H1 (cell line): ENCODE measurements around the gene PRKAR2B. TPM values are rescaled to one million over a fixed set of nuclear protein-coding genes. Genes with fewer than 3 reads are reported as not detected.
A peak's percentile ranks its signal among the peaks of the same experiment; 100 is the strongest.

Experiments
- CTCF ChIA-PET: fragments of 300-600 bp; sonication (Branson Sonifier 250); formaldehyde crosslinking; loops from one replicate; lab custom pipeline; 2021; ENCODE audit not compliant: partially characterized antibody; lab: Charles Lee
- POLR2A ChIA-PET: fragments of 300-600 bp; sonication (Branson Sonifier 250); formaldehyde crosslinking; loops from one replicate; lab custom pipeline; 2021; ENCODE audit warnings: inconsistent platforms; ENCODE audit not compliant: partially characterized antibody; lab: Charles Lee
- DNase-seq, 2 experiments: peaks; one replicate each; pipeline versions ENCODE4 v3.0.0 to v3.0.0-alpha.2; 2010 to 2022; ENCODE audit warnings: low spot score in 2 of 2, low read depth in 1 of 2, mixed read lengths in 1 of 2
- FAIRE-seq: peaks from 2 replicates; lab custom pipeline; 2011; peaks lifted over from hg19 to GRCh38; lab: Jason Lieb, UNC
- H2AFZ ChIP-seq: 2 replicates; pipeline ENCODE4 v1.8.1; 2012; ENCODE audit warnings: low read length, inconsistent platforms
- H2AK5ac ChIP-seq: 2 replicates; pipeline ENCODE4 v1.6.1; 2013; ENCODE audit warnings: low read depth, low read length
- H2BK120ac ChIP-seq: replicated peaks from 2 replicates; pipeline ENCODE3; 2013; ENCODE audit warnings: low read depth, low read length, inconsistent platforms
- H2BK12ac ChIP-seq: 2 replicates; pipeline ENCODE4 v1.6.1; 2013; ENCODE audit warnings: low read depth, low read length
- H2BK15ac ChIP-seq: 2 replicates; pipeline ENCODE4 v1.6.1; 2013; ENCODE audit warnings: low read length
- H2BK20ac ChIP-seq: 2 replicates; pipeline ENCODE4 v1.6.1; 2013; ENCODE audit warnings: low read length
- H2BK5ac ChIP-seq: 2 replicates; pipeline ENCODE4 v1.6.1; 2013; ENCODE audit warnings: low read depth, low read length
- H3K14ac ChIP-seq: 2 replicates; pipeline ENCODE4 v1.6.1; 2013; ENCODE audit warnings: inconsistent platforms; ENCODE audit not compliant: insufficient read length
- H3K18ac ChIP-seq: 2 replicates; pipeline ENCODE4 v1.6.1; 2013; ENCODE audit warnings: low read length; ENCODE audit errors: extremely low read depth
- H3K23ac ChIP-seq: 2 replicates; pipeline ENCODE4 v1.6.1; 2013; ENCODE audit warnings: inconsistent platforms; ENCODE audit not compliant: insufficient read length
- H3K23me2 ChIP-seq: 2 replicates; pipeline ENCODE4 v1.6.1; 2013; ENCODE audit warnings: low read depth, low read length
- H3K27ac ChIP-seq: 2 replicates; pipeline ENCODE4 v1.6.1; 2011; ENCODE audit warnings: low read depth, low read length, inconsistent platforms
- H3K27me3 ChIP-seq, 4 experiments: replicated peaks in 1 of 4; 1 replicate in 1 of 4; 2 replicates in 3 of 4; pipeline versions ENCODE4 v1.6.1 to v1.8.1; 2011 to 2013; ENCODE audit warnings: low read length in 3 of 4, mild to moderate bottlenecking in 3 of 4, inconsistent platforms in 2 of 4, mixed read lengths in 2 of 4, moderate library complexity in 1 of 4; ENCODE audit not compliant: control insufficient read depth in 3 of 4, insufficient read depth in 3 of 4; ENCODE audit errors: extremely low read depth in 1 of 4
- H3K36me3 ChIP-seq, 4 experiments: 2 replicates each; pipeline versions ENCODE4 v1.6.1 to v1.8.1; 2011 to 2013; ENCODE audit warnings: mild to moderate bottlenecking in 4 of 4, low read length in 3 of 4, moderate library complexity in 2 of 4, control low read depth in 1 of 4, inconsistent platforms in 1 of 4; ENCODE audit not compliant: insufficient read depth in 4 of 4, control insufficient read depth in 2 of 4
- H3K4ac ChIP-seq: replicated peaks from 2 replicates; pipeline ENCODE3; 2013; ENCODE audit warnings: low read length, low read depth, mixed read lengths, inconsistent platforms; ENCODE audit not compliant: insufficient read length
- H3K4me1 ChIP-seq, 4 experiments: replicated peaks in 1 of 4; 1 replicate in 1 of 4; 2 replicates in 3 of 4; pipeline versions ENCODE4 v1.6.1 to v1.8.1; 2011 to 2013; ENCODE audit warnings: low read length in 3 of 4, inconsistent platforms in 2 of 4, mixed read lengths in 1 of 4; ENCODE audit not compliant: insufficient read depth in 4 of 4, control insufficient read depth in 3 of 4
- H3K4me2 ChIP-seq, 2 experiments: 2 replicates each; pipeline versions ENCODE4 v1.6.1 to v1.8.1; 2011 to 2013; ENCODE audit warnings: low read depth in 2 of 2, low read length in 2 of 2, control low read depth in 1 of 2, inconsistent platforms in 1 of 2, mild to moderate bottlenecking in 1 of 2; ENCODE audit not compliant: insufficient read depth in 1 of 2
- H3K4me3 ChIP-seq, 4 experiments: fragments of 200-600, 300-600 bp in 1 of 4; sonication (generic), shearing (Covaris generic), sonication (Bioruptor Twin) in 1 of 4; 2 replicates each; pipeline versions ENCODE4 v1.5.1 to v1.8.1; 2011 to 2016; ENCODE audit warnings: low read length in 4 of 4, low read depth in 3 of 4, control low read depth in 2 of 4, inconsistent platforms in 2 of 4, mild to moderate bottlenecking in 2 of 4, mixed read lengths in 1 of 4, moderate library complexity in 1 of 4; ENCODE audit not compliant: insufficient read depth in 2 of 4; ENCODE audit errors: extremely low read depth in 1 of 4
- H3K56ac ChIP-seq: replicated peaks from 2 replicates; pipeline ENCODE3; 2013; ENCODE audit warnings: low read depth, mild to moderate bottlenecking, mixed read lengths, low read length, inconsistent platforms; ENCODE audit not compliant: insufficient read length
- H3K79me1 ChIP-seq: 2 replicates; pipeline ENCODE4 v1.6.1; 2013; ENCODE audit warnings: low read depth, low read length, control low read depth
- H3K79me2 ChIP-seq, 2 experiments: 2 replicates each; pipeline versions ENCODE4 v1.6.1 to v1.8.1; 2012 to 2013; ENCODE audit warnings: low read length in 2 of 2, mild to moderate bottlenecking in 2 of 2, inconsistent platforms in 1 of 2; ENCODE audit not compliant: insufficient read depth in 2 of 2, control insufficient read depth in 1 of 2
- H3K9ac ChIP-seq, 4 experiments: replicated peaks in 1 of 4; 1 replicate in 1 of 4; 2 replicates in 3 of 4; pipeline versions ENCODE4 v1.6.1 to v1.8.1; 2011 to 2013; ENCODE audit warnings: low read depth in 3 of 4, low read length in 3 of 4, control low read depth in 2 of 4, mild to moderate bottlenecking in 2 of 4, moderate library complexity in 2 of 4, inconsistent platforms in 1 of 4; ENCODE audit errors: extremely low read depth in 1 of 4
- H3K9me3 ChIP-seq, 2 experiments: 2 replicates each; pipeline versions ENCODE4 v1.6.1 to v1.8.1; 2012 to 2013; ENCODE audit warnings: mild to moderate bottlenecking in 2 of 2, moderate library complexity in 2 of 2, control low read depth in 1 of 2, inconsistent platforms in 1 of 2, low read depth in 1 of 2, low read length in 1 of 2, mixed read lengths in 1 of 2; ENCODE audit not compliant: insufficient read depth in 2 of 2
- H4K20me1 ChIP-seq, 2 experiments: replicated peaks in 1 of 2; 2 replicates each; pipeline versions ENCODE3 to v1.8.1; 2011 to 2013; ENCODE audit warnings: inconsistent platforms in 2 of 2, low read length in 2 of 2, mild to moderate bottlenecking in 1 of 2; ENCODE audit not compliant: insufficient read depth in 2 of 2, control insufficient read depth in 1 of 2
- H4K5ac ChIP-seq: 2 replicates; pipeline ENCODE4 v1.6.1; 2013; ENCODE audit warnings: low read length, low read depth, mixed read lengths, inconsistent platforms; ENCODE audit not compliant: insufficient read length
- H4K8ac ChIP-seq: 2 replicates; pipeline ENCODE4 v1.8.0; 2013; ENCODE audit warnings: mild to moderate bottlenecking, moderate library complexity, low read length, inconsistent platforms; ENCODE audit not compliant: insufficient read depth; ENCODE audit errors: extremely low read depth
- H4K91ac ChIP-seq: replicated peaks from 2 replicates; pipeline ENCODE3; 2013; ENCODE audit warnings: low read length, mixed read lengths, inconsistent platforms; ENCODE audit not compliant: insufficient read length
- CHD1 ChIP-seq: IDR thresholded peaks from 2 replicates; pipeline ENCODE4 v1.6.1; 2012; ENCODE audit warnings: low read depth, low read length, improper control_type of control experiment
- CHD2 ChIP-seq: IDR thresholded peaks from 2 replicates; pipeline ENCODE4 v1.6.1; 2012; ENCODE audit warnings: low read length, improper control_type of control experiment
- EP300 ChIP-seq, 2 experiments: IDR thresholded peaks; 1 replicate in 1 of 2; 2 replicates in 1 of 2; pipeline ENCODE4 v1.6.1; 2011 to 2012; ENCODE audit warnings: low read depth in 2 of 2, low read length in 2 of 2, mild to moderate bottlenecking in 2 of 2, borderline replicate concordance in 1 of 2, inconsistent platforms in 1 of 2, moderate library complexity in 1 of 2
- GABPA ChIP-seq: IDR thresholded peaks from 2 replicates; pipeline ENCODE4 v1.6.1; 2011; ENCODE audit warnings: mild to moderate bottlenecking, low read length, moderate library complexity, borderline replicate concordance; ENCODE audit not compliant: insufficient read depth
- JUND ChIP-seq: IDR thresholded peaks from 2 replicates; pipeline ENCODE4 v1.6.1; 2011; ENCODE audit warnings: mild to moderate bottlenecking, improper control_type of control experiment, low read length
- NANOG ChIP-seq: IDR thresholded peaks from 2 replicates; pipeline ENCODE4 v1.6.1; 2011; ENCODE audit warnings: low read length, low read depth, mild to moderate bottlenecking, inconsistent platforms; ENCODE audit not compliant: insufficient read depth, poor library complexity, severe bottlenecking
- NRF1 ChIP-seq: IDR thresholded peaks from 2 replicates; pipeline ENCODE4 v1.6.1; 2011; ENCODE audit warnings: mild to moderate bottlenecking, low read depth, low read length, improper control_type of control experiment
- POLR2AphosphoS5 ChIP-seq: IDR thresholded peaks from 2 replicates; pipeline ENCODE4 v1.6.1; 2011; ENCODE audit warnings: low read depth, low read length
- RBBP5 ChIP-seq: IDR thresholded peaks from 2 replicates; pipeline ENCODE4 v1.7.1; 2012; ENCODE audit warnings: low read depth, mild to moderate bottlenecking, inconsistent platforms, low read length, moderate library complexity, borderline replicate concordance
- SP2 ChIP-seq: IDR thresholded peaks from 2 replicates; pipeline ENCODE4 v1.6.1; 2012; ENCODE audit warnings: mild to moderate bottlenecking, low read length, inconsistent platforms
- SUZ12 ChIP-seq: fragments of 200-600 bp; sonication (generic); IDR thresholded peaks from 2 replicates; pipeline ENCODE4 v1.6.1; 2012; ENCODE audit warnings: mild to moderate bottlenecking, inconsistent platforms, low read length, moderate library complexity, mixed read lengths
- TBP ChIP-seq: IDR thresholded peaks from 2 replicates; pipeline ENCODE4 v1.6.1; 2011; ENCODE audit warnings: low read depth, low read length, improper control_type of control experiment
- TEAD4 ChIP-seq: IDR thresholded peaks from 2 replicates; pipeline ENCODE4 v1.6.1; 2012; ENCODE audit warnings: low read depth, low read length, inconsistent platforms, mixed read lengths
- WGBS, 2 experiments: shearing (Covaris generic) in 1 of 2; methylation state at CpG; one replicate each; pipeline versions ENCODE4 v1.1.6 to v1.1.7; 2013 to 2015; ENCODE audit warnings: low lambda C conversion rate in 2 of 2, mixed read lengths in 2 of 2, inconsistent platforms in 1 of 2, low coverage in 1 of 2, missing lambda C conversion rate in 1 of 2; ENCODE audit not compliant: insufficient replicate concordance in 2 of 2, insufficient coverage in 1 of 2, insufficient read length in 1 of 2; ENCODE audit errors: extremely low coverage in 1 of 2, missing lambda C conversion rate in 1 of 2; 5-methylcytosine and 5-hydroxymethylcytosine counted together
- polyA plus RNA-seq, 7 experiments: library from polyadenylated mRNA; depleted of rRNA in 3 of 7; stranded (reverse) in 5 of 7; unstranded in 2 of 7; fragments of >200 nt in 5 of 7; fragments of 200-250 nt in 2 of 7; gene quantifications; 1 replicate in 5 of 7; 2 replicates in 1 of 7; 4 replicates in 1 of 7; pipeline versions ENCODE4 v1.2.1 to v1.2.3, GENCODE V29; 2011 to 2013; ENCODE audit warnings: missing spikeins in 2 of 7, mixed read lengths in 2 of 7
- total RNA-seq: library from RNA; stranded (reverse); fragmentation: NEBNext Ultra II Directional; extraction: Animal tissue kit (Norgen Biotek cat#: 25700); gene quantifications from 2 replicates; pipeline ENCODE4 v1.2.1, GENCODE V29; 2021

The PRKAR2B gene
- total and polyA plus RNA-seq, 2 of the 8 experiments (the other 6 are each of a cell fraction or from before 2014, with no cell fraction given): 10.4 to 37.0 TPM

DNA sequence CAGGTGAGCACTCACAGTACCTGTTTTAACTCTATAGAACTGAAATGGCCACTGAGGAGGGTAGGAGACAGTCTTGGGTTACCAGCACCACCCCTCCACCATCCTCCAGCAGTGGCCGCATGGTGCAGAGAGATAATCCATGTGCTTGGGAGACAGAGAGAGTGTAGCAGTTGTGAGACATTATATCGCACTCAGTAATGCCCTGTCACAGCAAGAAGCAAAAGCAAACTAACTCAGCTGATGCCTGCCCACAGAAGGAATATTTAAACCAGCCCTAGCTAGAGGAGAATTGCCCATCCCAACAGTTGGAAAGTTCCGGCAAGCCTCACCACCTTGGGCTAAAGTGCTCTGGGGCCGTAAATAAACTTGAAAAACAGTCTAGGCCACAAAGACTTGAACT lies 65.5 kb downstream of the PRKAR2B start:
- Histone ChIP-seq H3K9me3 (no peaks in the 10 kb centered on the region), H3K4me2 (no peak overlapping the region), H3K27me3 (no peaks in the 10 kb centered on the region), H3K79me1 (no peaks in the 10 kb centered on the region), H3K4me1 (no peaks in the 10 kb centered on the region; a peak in 1 of 7 replicates), H3K36me3 (no peaks in the 10 kb centered on the region), H3K18ac (no peak overlapping the region), H2BK120ac (no peak overlapping the region), H2BK20ac (no peak overlapping the region), H2BK15ac (no peak overlapping the region), H3K23me2 (no peaks in the 10 kb centered on the region), H2AFZ (no peak overlapping the region), H4K8ac (no peak overlapping the region), H3K4ac (no peak overlapping the region), H3K56ac (no peak overlapping the region), H2BK5ac (no peak overlapping the region), H3K23ac (no peak overlapping the region)
- no peak for DNase-seq
- 92% methylated on average over 4 of the region's 4 CpGs; no CpG with 5 or more reads in 1 of the 2 experiments for WGBS, 2 experiments
- TF ChIP-seq GABPA (no peak), NANOG (no peak), SP2 (no peak), RBBP5 (no peak), SUZ12 (no peak), TBP (no peak), CHD2 (no peak), CHD1 (no peak), TEAD4 (no peak), POLR2AphosphoS5 (no peak), NRF1 (no peak), EP300 (IDR thresholded peaks at IDR 0.05; ENCODE audit: borderline replicate concordance in 1 of 2, low read depth in 2 of 2, low read length in 2 of 2) (no peak), JUND (no peak)
- TF ChIP-seq, all 59 proteins: peak for 0
- Histone ChIP-seq H4K20me1 (peaks cover 0 to 2% of the 10 kb centered on the region in 2 experiments), H3K27ac (no peak overlapping the region), H3K14ac (no peak overlapping the region), H2AK5ac (0 out of 2 replicates have a peak overlapping the region, but pooled peaks have one; percentile 28), H4K91ac (no peak overlapping the region), H3K4me3 (no peak overlapping the region), H4K5ac (no peak overlapping the region), H2BK12ac (no peak overlapping the region), H3K79me2 (0 out of 4 replicates have a peak, but pooled peaks cover 0 to 2% of the 10 kb centered on the region in 2 experiments), H3K9ac (no peak overlapping the region)
- FAIRE-seq: no peak
- ChIA-PET CTCF (interaction anchor here (1.2 kb wide), 1 partner anchor 9 kb away, joined by 4 read pairs; no protein-coding TSS in a partner anchor), POLR2A (no interaction called here)
